Stimulated activated CD8-positive, alpha-beta memory T cell treated with anti-CD3 and anti-CD28 coated beads, Interleukin-15, amount 100 ng/mL, for 4 hours (primary cell): ENCODE results near the gene NIBAN1.
"Not testable (repeated sequence)": the region's sequence is repeated elsewhere in the genome, so short reads cannot be mapped to it uniquely, and the experiment has no call there.

Experiments used
- DNase-seq, 2 donors: peaks; one replicate each; pipeline ENCODE4 v3.0.0-alpha.2; 2020; ENCODE audit warnings: low read depth in 2 of 2

Gene NIBAN1

GRCh38 chr1:184973272-184974055, 844 bp downstream of the NIBAN1 start:
- peak; percentile 24 to 35 for DNase-seq

DNA sequence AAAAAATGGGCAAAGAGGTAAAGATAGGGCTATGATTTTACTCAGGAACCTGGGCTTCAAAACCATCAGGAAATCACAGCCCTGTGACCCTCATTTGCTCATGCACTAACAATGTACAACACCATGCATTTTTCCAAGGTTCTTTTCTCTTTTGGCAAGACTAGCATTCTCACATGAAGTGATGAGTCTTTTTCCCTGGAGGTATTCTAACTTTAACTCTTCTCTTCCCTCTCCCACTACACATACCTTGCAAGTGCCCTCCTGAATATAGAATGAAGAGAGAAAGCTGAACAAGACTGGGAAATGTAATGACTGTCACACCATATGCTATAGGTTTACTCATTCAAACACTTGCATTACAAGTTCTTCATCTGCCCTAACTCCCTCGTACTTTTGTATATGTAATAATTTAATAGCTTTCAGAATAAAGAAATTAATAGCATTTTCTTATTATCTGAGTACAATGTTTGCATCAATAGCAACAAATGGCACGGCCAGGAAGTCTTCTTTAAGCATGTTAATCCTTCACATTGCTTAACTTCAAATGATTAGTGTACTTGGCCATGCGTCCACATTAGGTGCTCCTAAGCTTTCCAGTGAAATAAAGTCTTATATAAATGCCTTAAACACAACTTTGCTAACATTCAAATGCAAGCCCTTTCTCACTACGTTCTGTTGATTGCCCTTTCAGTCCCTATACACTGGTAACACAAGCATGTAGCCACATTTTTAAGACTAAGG, 1.8 kb downstream of the NIBAN1 start:
- no peak for DNase-seq

DNA sequence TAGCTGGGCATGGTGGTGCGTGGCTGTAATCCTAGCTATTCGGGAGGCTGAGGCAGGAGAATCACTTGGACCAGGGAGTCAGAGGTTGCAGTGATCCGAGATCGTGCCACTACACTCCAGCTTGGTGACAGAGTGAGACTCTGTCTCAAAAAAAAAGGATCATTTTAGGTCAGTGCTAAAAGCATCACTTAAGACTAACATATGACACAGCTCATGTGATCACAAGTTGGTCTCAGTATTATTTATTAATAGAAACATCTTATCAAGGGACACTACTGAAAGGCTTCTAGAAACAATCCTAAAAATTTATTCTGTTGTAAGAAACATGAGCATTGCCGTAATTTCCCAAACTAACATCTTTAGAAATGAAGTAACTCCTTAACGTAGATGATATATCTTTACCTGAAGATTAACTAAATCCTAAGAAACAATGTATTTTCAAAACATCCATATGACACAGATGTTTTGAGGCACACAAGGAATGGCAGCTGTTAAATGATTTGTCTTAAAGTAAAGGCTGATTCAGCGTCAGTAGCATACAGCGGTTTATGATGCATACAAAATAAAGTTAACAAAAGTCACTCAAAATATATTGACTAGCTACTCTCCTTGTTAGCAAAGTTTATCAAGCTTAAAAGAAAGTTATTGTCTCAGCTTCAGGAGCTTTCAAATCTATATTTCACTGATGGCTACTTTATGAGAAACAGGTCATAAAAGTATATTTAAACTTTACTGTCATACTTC, 2.6 kb downstream of the NIBAN1 start:
- DNase-seq, result no peak

DNA sequence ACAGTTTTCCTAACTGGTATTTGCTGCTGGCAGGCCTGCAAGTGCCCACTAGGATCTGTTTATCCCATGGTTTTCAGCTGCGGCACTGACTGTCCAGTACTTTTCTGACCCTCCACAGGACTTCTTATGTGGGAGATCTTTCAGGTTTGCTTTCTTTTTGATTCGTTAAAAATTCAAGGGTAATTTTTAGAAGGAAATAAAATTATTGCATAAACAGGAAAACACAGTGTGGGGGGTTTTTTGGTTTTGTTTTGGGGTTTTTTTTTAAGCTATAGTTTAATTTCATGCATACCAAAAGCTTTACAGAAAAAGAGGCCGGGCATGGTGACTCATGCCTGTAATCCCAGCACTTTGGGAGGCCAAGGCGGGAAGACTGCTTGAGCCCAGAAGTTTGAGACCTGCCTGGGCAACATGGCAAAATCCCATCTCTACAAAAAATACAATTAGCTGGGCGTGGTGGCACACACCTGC, 3.6 kb downstream of the NIBAN1 start:
- no peak for DNase-seq

- no peak for DNase-seq
These were observed 7.3 kb downstream of the NIBAN1 start for GRCh38 chr1:184966989-184967388.

GRCh38 chr1:184965944-184966860, 8.1 kb downstream of the NIBAN1 start:
- DNase-seq, result no peak

GRCh38 chr1:184965439-184965838, 8.9 kb downstream of the NIBAN1 start:
- no peak for DNase-seq

DNA sequence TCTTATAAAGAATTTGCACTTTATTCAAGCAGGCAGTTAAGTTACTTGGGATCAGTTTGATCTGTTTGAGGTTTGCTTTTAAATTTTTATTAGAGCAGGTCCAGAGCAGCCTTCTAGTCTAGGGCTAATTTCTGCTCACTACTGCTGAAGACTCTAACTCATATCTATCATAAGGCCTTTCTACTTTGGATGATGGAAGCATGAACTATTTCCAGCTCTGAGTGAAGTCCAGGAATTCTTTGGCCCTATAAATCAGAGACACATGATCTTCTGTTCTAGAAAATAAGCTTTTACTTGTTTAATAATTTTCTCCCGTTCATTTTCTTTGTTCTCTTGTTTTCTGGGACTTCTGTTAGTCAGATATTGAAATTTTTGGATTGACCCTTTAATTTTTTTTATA, 14.7 kb downstream of the NIBAN1 start:
- DNase-seq, result no peak

GRCh38 chr1:184958554-184959353, 15.6 kb downstream of the NIBAN1 start:
- DNase-seq, result no peak

GRCh38 chr1:184957901-184958300, 16.4 kb downstream of the NIBAN1 start:
- not testable (repeated sequence) for DNase-seq

- no peak for DNase-seq
These were observed 17.2 kb downstream of the NIBAN1 start for GRCh38 chr1:184956999-184957700.

- no peak for DNase-seq
These were observed 19.9 kb downstream of the NIBAN1 start for GRCh38 chr1:184954232-184954995.

- no peak for DNase-seq
These were observed 20.6 kb downstream of the NIBAN1 start for GRCh38 chr1:184953600-184954219.

- no peak for DNase-seq
These were observed 21.9 kb downstream of the NIBAN1 start for GRCh38 chr1:184952428-184952827.

- no peak for DNase-seq
These were observed 22.5 kb downstream of the NIBAN1 start for GRCh38 chr1:184951788-184952187.

DNA sequence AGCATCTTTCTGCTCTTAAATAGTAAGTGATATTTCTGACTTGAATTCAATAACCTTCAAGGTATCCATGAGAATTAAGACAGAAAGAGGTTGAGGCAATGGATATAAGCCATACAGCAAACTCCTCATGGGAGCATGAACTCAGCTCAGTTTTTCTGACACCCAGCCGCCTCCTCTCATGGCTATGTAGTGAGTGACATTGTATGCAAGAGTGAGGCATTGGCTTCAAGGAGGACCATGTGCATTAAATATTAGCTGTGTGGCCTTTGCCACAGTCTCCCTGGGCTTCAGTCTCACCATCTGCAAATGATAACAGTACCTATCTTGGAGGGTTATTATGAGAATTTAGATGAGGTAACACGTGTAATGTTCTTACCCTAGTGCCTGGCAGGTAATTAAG, 23.4 kb downstream of the NIBAN1 start:
- no peak for DNase-seq

DNA sequence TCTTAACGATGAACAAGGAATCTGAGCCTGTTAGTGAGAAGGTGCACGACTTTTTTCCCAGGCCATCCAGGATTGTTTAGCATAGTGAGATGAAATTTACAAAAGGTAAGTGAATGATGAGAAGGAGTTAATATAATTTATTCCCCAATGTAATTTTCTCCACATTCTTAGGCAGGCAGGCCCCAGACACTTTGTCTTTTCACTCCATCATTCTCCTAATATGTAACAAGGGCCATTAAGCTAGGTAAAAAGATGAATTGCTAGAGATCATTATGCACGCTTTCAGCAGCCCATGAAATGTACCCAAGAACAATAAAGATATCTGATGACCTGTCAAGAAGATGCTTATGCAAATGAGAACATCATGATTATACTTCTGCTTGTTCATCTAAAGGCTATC, 24.1 kb downstream of the NIBAN1 start:
- no peak for DNase-seq

GRCh38 chr1:184947497-184948256, 26.6 kb downstream of the NIBAN1 start:
- DNase-seq, result no peak
